Measurements from ENCODE around the gene YPEL2. TPM values are rescaled to one million over a fixed set of nuclear protein-coding genes. Genes with fewer than 3 reads are reported as not detected.

YPEL2 gene
- total and polyA plus RNA-seq, 2 of the 13 experiments (the other 11 are each of a cell fraction or from before 2014, with no cell fraction given) = 8.5 to 21.1 TPM

- TF ChIP-seq ZGPAT (CRISPR knock-in tag; IDR thresholded peaks at IDR 0.05) = 0 out of 2 replicates have a peak, but pooled peaks have one; percentile 38
- peak in 1 of 2 experiments; percentile 64; a peak in 2 of 4 replicates for TF ChIP-seq EP300 (IDR thresholded peaks at IDR 0.05; ENCODE audit: low read depth in 2 of 2, low read length in 2 of 2)
- no peak for TF ChIP-seq EP300 (CRISPR knock-in tag; IDR thresholded peaks at IDR 0.05; ENCODE audit: borderline replicate concordance)
- TF ChIP-seq ZBTB7B (CRISPR knock-in tag; IDR thresholded peaks at IDR 0.05) = peak; percentile 74
- TF ChIP-seq RARA (CRISPR knock-in tag; IDR thresholded peaks at IDR 0.05) = no peak
Measured at GRCh38 chr17:59401725-59402124, 70.3 kb downstream of the YPEL2 start (continued).

GRCh38 chr17:59402760-59403159 lies 71.3 kb downstream of the YPEL2 start:
- no TSS peak for BruUV-seq (replicated peaks)
- Histone ChIP-seq H3K9ac (ENCODE audit: insufficient read depth, low read depth, low read length) (no peak overlapping the region), H3K36me3 (replicated peaks in 1 of 2; ENCODE audit: control insufficient read depth in 1 of 2, insufficient read depth in 2 of 2, low read length in 2 of 2) (peaks cover 0 to 1% of the 10 kb centered on the region in 2 experiments; a peak in 3 of 5 replicates), H4K20me1 (ENCODE audit: insufficient read depth, low read length) (no peaks in the 10 kb centered on the region), H3K9me3 (ENCODE audit: low read length) (no peaks in the 10 kb centered on the region), H3K27ac (ENCODE audit: extremely low read length, insufficient read depth, low read length) (no peak overlapping the region), H3K4me3 (replicated peaks in 1 of 3; ENCODE audit: insufficient read depth in 1 of 3, low read depth in 2 of 3, low read length in 3 of 3) (no peak overlapping the region), H3K27me3 (ENCODE audit: control insufficient read depth in 1 of 2, insufficient read depth in 2 of 2, low read length in 2 of 2) (no peaks in the 10 kb centered on the region), H3K4me1 (ENCODE audit: insufficient read depth, low read length) (peaks cover 61% of the 10 kb centered on the region), H3K79me2 (ENCODE audit: insufficient read depth, low read length) (no peaks in the 10 kb centered on the region), H2AFZ (ENCODE audit: low read length) (no peak overlapping the region), H3K4me2 (ENCODE audit: low read depth, low read length) (no peak overlapping the region)
- TF ChIP-seq STAT6 (CRISPR knock-in tag; IDR thresholded peaks at IDR 0.05; ENCODE audit: borderline replicate concordance) (0 out of 2 replicates have a peak, but pooled peaks have one; percentile 10), ZNF121 (CRISPR knock-in tag; IDR thresholded peaks at IDR 0.05) (peak; percentile 85), EED (CRISPR knock-in tag; IDR thresholded peaks at IDR 0.05) (no peak)
- CTCF ChIA-PET (ENCODE audit: low intra/inter-chr PET ratio, low total read pairs) = no interaction called here
- FAIRE-seq (no peak), DNase-seq (ENCODE audit: low spot score) (no peak), ATAC-seq (no peak)
- WGBS (ENCODE audit: low lambda C conversion rate) = 92% methylated on average over 4 of the region's 4 CpGs
- in situ Hi-C loops (cut with HindIII; ENCODE audit: extremely low pct_ligation_motif_present, low pct_unique_long_range_greater_than_20kb) = no loop called here
- POLR2A ChIA-PET = no interaction called here
- intact Hi-C loops (cut with micrococcal nuclease; ENCODE audit: unreplicated experiment) = no loop called here
